Parathyroid adenoma (tissue), 2 donors: Measurements from ENCODE around the gene RFTN2.
"Not testable (repeated sequence)": the region's sequence is repeated elsewhere in the genome, so short reads cannot be mapped to it uniquely, and the experiment has no call there.

ENCODE experiments used
- H2AFZ ChIP-seq: fragments of 300-600 bp; sonication (generic); one replicate; pipeline ENCODE4 v1.7.0; 2017; ENCODE audit warnings: antibody characterized with exemption, mild to moderate bottlenecking
- H3K27ac ChIP-seq: fragments of 300-600 bp; sonication (generic); one replicate; pipeline ENCODE4 v1.7.0; 2017
- H3K27me3 ChIP-seq: fragments of 300-600 bp; sonication (generic); one replicate; pipeline ENCODE4 v1.7.0; 2017; ENCODE audit warnings: low read length; ENCODE audit not compliant: control insufficient read depth, insufficient read depth
- H3K36me3 ChIP-seq: fragments of 300-600 bp; sonication (generic); one replicate; pipeline ENCODE4 v1.7.0; 2017; ENCODE audit warnings: low read length; ENCODE audit not compliant: control insufficient read depth, insufficient read depth
- H3K4me1 ChIP-seq: fragments of 300-600 bp; sonication (generic); one replicate; pipeline ENCODE4 v1.7.0; 2017; ENCODE audit warnings: control low read depth
- H3K4me2 ChIP-seq: fragments of 300-600 bp; sonication (generic); one replicate; pipeline ENCODE4 v1.7.0; 2017; ENCODE audit warnings: low read length
- H3K4me3 ChIP-seq: fragments of 300-600 bp; sonication (generic); one replicate; pipeline ENCODE4 v1.7.0; 2017; ENCODE audit warnings: low read depth, low read length
- H3K79me2 ChIP-seq: fragments of 300-600 bp; sonication (generic); one replicate; pipeline ENCODE4 v1.7.0; 2017; ENCODE audit warnings: control low read depth
- H3K9ac ChIP-seq: fragments of 300-600 bp; sonication (generic); one replicate; pipeline ENCODE4 v1.7.0; 2017; ENCODE audit warnings: mild to moderate bottlenecking
- H3K9me3 ChIP-seq: fragments of 300-600 bp; sonication (generic); one replicate; pipeline ENCODE4 v1.7.0; 2017; ENCODE audit warnings: low read length; ENCODE audit not compliant: control insufficient read depth
- CTCF ChIP-seq: fragments of 300-600 bp; sonication (generic); IDR thresholded peaks from one replicate; pipeline ENCODE4 v1.7.0; 2017; ENCODE audit warnings: antibody characterized with exemption, mild to moderate bottlenecking
- donor health status: primary hyperparathyroidism.

Gene RFTN2

DNA sequence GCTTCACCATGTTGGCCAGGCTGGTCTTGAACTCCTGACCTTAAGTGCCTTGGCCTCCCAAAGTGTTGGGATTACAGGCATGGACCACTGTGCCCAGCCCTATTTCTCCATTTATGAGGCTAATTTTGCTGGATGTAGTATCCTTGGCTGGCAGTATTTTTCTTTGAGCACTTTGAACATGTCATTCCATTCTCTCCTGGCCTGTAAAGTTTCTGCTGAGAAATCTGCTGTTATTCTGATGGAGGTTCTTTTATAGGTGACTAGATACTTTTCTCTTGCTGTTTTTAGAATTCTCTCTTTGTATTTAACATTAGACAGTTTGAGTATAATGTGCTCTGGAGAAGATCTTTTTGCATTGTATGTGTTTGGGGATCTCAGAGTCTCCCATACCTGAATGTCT, 9.1 kb downstream of the RFTN2 start:
- no peaks in the 10 kb centered on the region for H3K9me3 ChIP-seq

DNA sequence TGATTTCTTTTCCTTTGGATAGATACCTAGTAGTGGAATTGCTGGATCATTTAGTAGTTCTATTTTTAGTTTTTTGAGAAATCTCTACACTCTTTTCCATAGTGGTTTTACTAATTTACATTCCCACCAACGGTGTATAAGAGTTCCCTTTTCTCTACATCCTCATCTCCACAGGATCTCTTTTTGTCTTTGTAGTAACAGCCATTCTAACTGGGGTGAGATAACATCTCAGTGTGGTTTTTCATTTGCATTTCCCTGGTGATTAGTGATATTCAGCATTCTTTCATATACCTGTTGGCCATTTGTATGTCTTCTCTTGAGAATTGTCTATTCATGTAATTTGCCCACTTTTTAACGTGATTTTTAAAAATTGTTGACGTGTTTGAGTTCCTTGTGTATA, 13.8 kb downstream of the RFTN2 start:
- Histone ChIP-seq H3K9me3 (no peaks in the 10 kb centered on the region), H3K9ac (no peak overlapping the region), H3K27me3 (no peaks in the 10 kb centered on the region), H2AFZ (no peak overlapping the region), H3K4me2 (no peak overlapping the region), H3K79me2 (no peaks in the 10 kb centered on the region), H3K4me1 (no peaks in the 10 kb centered on the region), H3K4me3 (no peak overlapping the region), H3K27ac (no peak overlapping the region), H3K36me3 (no peaks in the 10 kb centered on the region)
- TF ChIP-seq CTCF, result no peak

More for the DNA sequence above, 9.1 kb downstream of the RFTN2 start:
- H3K27me3 ChIP-seq, result no peaks in the 10 kb centered on the region
- TF ChIP-seq CTCF, result no peak
- H3K9ac ChIP-seq, result no peak overlapping the region
- H3K27ac ChIP-seq, result no peak overlapping the region
- H2AFZ ChIP-seq, result no peak overlapping the region
- H3K4me2 ChIP-seq, result no peak overlapping the region
- no peak overlapping the region for H3K4me3 ChIP-seq
- H3K36me3 ChIP-seq, result no peaks in the 10 kb centered on the region
- H3K4me1 ChIP-seq, result no peaks in the 10 kb centered on the region
- no peaks in the 10 kb centered on the region for H3K79me2 ChIP-seq

DNA sequence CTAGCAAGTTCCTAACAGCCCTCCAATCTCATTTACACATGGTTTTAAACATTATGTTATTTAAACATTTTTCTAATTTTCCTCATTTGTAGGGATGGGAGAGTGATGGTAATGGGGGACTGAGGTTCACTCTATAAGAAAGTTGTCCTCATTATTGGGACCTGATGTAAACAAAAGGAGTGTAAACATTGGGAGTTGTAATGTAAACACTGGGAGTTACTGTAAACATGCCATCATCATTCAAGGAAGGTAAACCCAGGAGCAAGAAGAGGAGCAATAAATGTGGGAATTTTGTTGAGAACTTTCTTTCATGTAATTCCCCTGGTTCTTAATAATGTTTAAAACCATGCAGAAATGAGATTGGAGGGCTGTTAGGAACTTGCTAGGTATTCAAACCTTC, 17.8 kb downstream of the RFTN2 start:
- no peaks in the 10 kb centered on the region for H3K9me3 ChIP-seq
- H3K36me3 ChIP-seq, result no peaks in the 10 kb centered on the region
- no peak for TF ChIP-seq CTCF
- H2AFZ ChIP-seq, result no peak overlapping the region
- H3K9ac ChIP-seq, result no peak overlapping the region
- no peaks in the 10 kb centered on the region for H3K27me3 ChIP-seq
- H3K4me3 ChIP-seq, result no peak overlapping the region
- no peaks in the 10 kb centered on the region for H3K4me1 ChIP-seq
- H3K27ac ChIP-seq, result no peak overlapping the region
- no peak overlapping the region for H3K4me2 ChIP-seq
- H3K79me2 ChIP-seq, result no peaks in the 10 kb centered on the region

GRCh38 chr2:197647961-197648690, 27.3 kb downstream of the RFTN2 start:
- no peaks in the 10 kb centered on the region for H3K79me2 ChIP-seq
- no peaks in the 10 kb centered on the region for H3K27me3 ChIP-seq
- no peak overlapping the region for H3K4me2 ChIP-seq
- H3K9me3 ChIP-seq, result no peaks in the 10 kb centered on the region
- H3K36me3 ChIP-seq, result no peaks in the 10 kb centered on the region
- no peak overlapping the region for H2AFZ ChIP-seq
- no peak overlapping the region for H3K9ac ChIP-seq
- no peak overlapping the region for H3K27ac ChIP-seq
- H3K4me3 ChIP-seq, result no peak overlapping the region
- no peaks in the 10 kb centered on the region for H3K4me1 ChIP-seq
- no peak for TF ChIP-seq CTCF

- Histone ChIP-seq H3K4me2 (no peak overlapping the region), H3K9me3 (no peaks in the 10 kb centered on the region), H2AFZ (no peak overlapping the region), H3K36me3 (no peaks in the 10 kb centered on the region), H3K27ac (no peak overlapping the region), H3K9ac (no peak overlapping the region), H3K79me2 (no peaks in the 10 kb centered on the region), H3K4me3 (no peak overlapping the region), H3K4me1 (no peaks in the 10 kb centered on the region), H3K27me3 (no peaks in the 10 kb centered on the region)
- TF ChIP-seq CTCF, result no peak
Observed at GRCh38 chr2:197641666-197642065, 33.7 kb downstream of the RFTN2 start.

DNA sequence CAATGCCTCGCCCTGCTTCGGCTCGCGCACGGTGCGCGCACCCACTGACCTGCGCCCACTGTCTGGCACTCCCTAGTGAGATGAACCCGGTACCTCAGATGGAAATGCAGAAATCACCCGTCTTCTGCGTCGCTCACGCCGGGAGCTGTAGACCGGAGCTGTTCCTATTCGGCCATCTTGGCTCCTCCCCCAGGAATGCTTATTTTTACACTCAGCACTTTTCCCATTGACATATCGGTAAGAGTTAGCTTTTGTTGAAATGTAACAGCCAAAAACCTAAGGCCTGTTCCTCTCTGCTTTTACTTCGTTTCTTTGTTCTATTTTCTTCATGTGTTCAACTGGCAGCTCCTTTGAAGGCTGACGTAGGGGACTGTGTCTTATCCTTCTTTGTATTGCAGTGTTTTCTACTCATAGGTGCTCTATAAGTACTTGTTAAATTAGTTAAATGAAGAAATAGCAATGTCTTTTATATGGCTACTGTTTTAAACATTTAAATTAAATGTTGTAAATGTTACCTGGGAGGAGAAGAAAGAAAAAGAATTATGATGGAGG, 34.7 kb downstream of the RFTN2 start:
- not testable (repeated sequence) for H3K79me2 ChIP-seq, H2AFZ ChIP-seq, H3K9me3 ChIP-seq, H3K4me2 ChIP-seq, H3K9ac ChIP-seq, H3K27ac ChIP-seq, H3K36me3 ChIP-seq, H3K27me3 ChIP-seq, H3K4me1 ChIP-seq, H3K4me3 ChIP-seq
